Immature natural killer cell (primary cell): ENCODE results near the gene TAPT1. TPM values are rescaled to one million over a fixed set of nuclear protein-coding genes. Genes with fewer than 3 reads are reported as not detected.
"Not testable (repeated sequence)": the region's sequence is repeated elsewhere in the genome, so short reads cannot be mapped to it uniquely, and the experiment has no call there.

Source experiments
- DNase-seq, 3 donors: peaks; one replicate each; pipeline ENCODE4 v3.0.0; 2022; ENCODE audit warnings: mixed read lengths in 1 of 3
- H3K27ac Mint-ChIP-seq, 6 donors: one replicate each; pipeline ENCODE4 v1.8.0; 2020; ENCODE audit warnings: mixed read lengths in 6 of 6, mild to moderate bottlenecking in 5 of 6, inconsistent platforms in 4 of 6, moderate library complexity in 3 of 6
- H3K27me3 Mint-ChIP-seq, 3 donors: one replicate each; pipeline ENCODE4 v1.8.0; 2020 to 2021; ENCODE audit warnings: low read depth in 3 of 3, mild to moderate bottlenecking in 3 of 3, mixed read lengths in 3 of 3, moderate library complexity in 3 of 3, inconsistent platforms in 1 of 3
- H3K36me3 Mint-ChIP-seq, 3 donors: one replicate each; pipeline ENCODE4 v1.8.0; 2020; ENCODE audit warnings: mixed read lengths in 3 of 3, inconsistent platforms in 2 of 3, mild to moderate bottlenecking in 2 of 3
- H3K4me1 Mint-ChIP-seq, 2 donors: one replicate each; pipeline ENCODE4 v1.8.0; 2020; ENCODE audit warnings: inconsistent platforms in 2 of 2, mild to moderate bottlenecking in 2 of 2, mixed read lengths in 2 of 2, moderate library complexity in 1 of 2
- H3K4me3 Mint-ChIP-seq, 5 donors: one replicate each; pipeline ENCODE4 v1.8.0; 2020; ENCODE audit warnings: mild to moderate bottlenecking in 5 of 5, mixed read lengths in 5 of 5, inconsistent platforms in 3 of 5, moderate library complexity in 3 of 5
- H3K9me3 Mint-ChIP-seq, 6 donors: one replicate each; pipeline ENCODE4 v1.8.0; 2020; ENCODE audit warnings: mild to moderate bottlenecking in 6 of 6, mixed read lengths in 6 of 6, inconsistent platforms in 4 of 6, moderate library complexity in 3 of 6
- polyA plus RNA-seq, 3 donors: library from polyadenylated mRNA; unstranded; fragments of 300-500 nt; fragmentation: Illumina TruSeq; gene quantifications; one replicate each; pipeline ENCODE4 v1.2.3, GENCODE V29; 2021

TAPT1 gene
- polyA plus RNA-seq, 3 donors from 2014 or later = 10.1 to 22.0 (median 17.9) TPM

GRCh38 chr4:16196482-16197393 is 29.5 kb downstream of the TAPT1 start:
- H3K27me3 Mint-ChIP-seq = no peaks in the 10 kb centered on the region
- no peak for DNase-seq

GRCh38 chr4:16195209-16195608 is 31.1 kb downstream of the TAPT1 start:
- Mint-ChIP-seq H3K27ac (no peak overlapping the region), H3K4me3 (no peak overlapping the region), H3K4me1 (peaks cover 9 to 32% of the 10 kb centered on the region in 2 donors), H3K9me3 (no peaks in the 10 kb centered on the region), H3K27me3 (no peaks in the 10 kb centered on the region), H3K36me3 (peaks cover 0 to 12% (median 4%) of the 10 kb centered on the region in 3 donors)
- no peak for DNase-seq

More at GRCh38 chr4:16196482-16197393, 29.5 kb downstream of the TAPT1 start:
- H3K27ac Mint-ChIP-seq = peak overlapping the region in 1 of 6 donors; percentile 7
- H3K9me3 Mint-ChIP-seq = no peaks in the 10 kb centered on the region
- H3K4me3 Mint-ChIP-seq = no peak overlapping the region
- H3K36me3 Mint-ChIP-seq = peaks cover 0 to 7% (median 4%) of the 10 kb centered on the region in 3 donors
- peaks cover 9 to 32% of the 10 kb centered on the region in 2 donors for H3K4me1 Mint-ChIP-seq

- H3K36me3 Mint-ChIP-seq = peaks cover under 1 to 15% (median 4%) of the 10 kb centered on the region in 3 donors
- not testable (repeated sequence) for H3K27me3 Mint-ChIP-seq, H3K4me3 Mint-ChIP-seq, H3K27ac Mint-ChIP-seq, H3K9me3 Mint-ChIP-seq, DNase-seq
- peaks cover 9 to 32% of the 10 kb centered on the region in 2 donors for H3K4me1 Mint-ChIP-seq
These were observed 31.5 kb downstream of the TAPT1 start for GRCh38 chr4:16194798-16195197.

- H3K9me3 Mint-ChIP-seq = no peaks in the 10 kb centered on the region
- no peak overlapping the region for H3K4me3 Mint-ChIP-seq
- no peak for DNase-seq
- peaks cover 7 to 20% (median 10%) of the 10 kb centered on the region in 3 donors for H3K36me3 Mint-ChIP-seq
- H3K4me1 Mint-ChIP-seq = peaks cover 9 to 32% of the 10 kb centered on the region in 2 donors
- H3K27ac Mint-ChIP-seq = no peak overlapping the region
- no peaks in the 10 kb centered on the region for H3K27me3 Mint-ChIP-seq
These were observed 32.1 kb downstream of the TAPT1 start for GRCh38 chr4:16194214-16194613.

- H3K27ac Mint-ChIP-seq = peak overlapping the region in 2 of 6 donors; percentile 25 to 32
- H3K4me1 Mint-ChIP-seq = peaks cover 9 to 32% of the 10 kb centered on the region in 2 donors
These were observed 33.4 kb downstream of the TAPT1 start for GRCh38 chr4:16192631-16193518.

GRCh38 chr4:16192057-16192456 is 34.2 kb downstream of the TAPT1 start:
- Mint-ChIP-seq H3K4me1 (peaks cover 7 to 24% of the 10 kb centered on the region in 2 donors), H3K27ac (no peak overlapping the region), H3K4me3 (no peak overlapping the region), H3K36me3 (peaks cover 9 to 21% (median 13%) of the 10 kb centered on the region in 3 donors), H3K9me3 (no peaks in the 10 kb centered on the region), H3K27me3 (no peaks in the 10 kb centered on the region)
- DNase-seq = no peak

More at GRCh38 chr4:16192631-16193518, 33.4 kb downstream of the TAPT1 start:
- no peaks in the 10 kb centered on the region for H3K9me3 Mint-ChIP-seq
- no peak for DNase-seq
- H3K36me3 Mint-ChIP-seq = peaks cover 9 to 21% (median 13%) of the 10 kb centered on the region in 3 donors
- H3K27me3 Mint-ChIP-seq = no peaks in the 10 kb centered on the region
- H3K4me3 Mint-ChIP-seq = no peak overlapping the region

- Mint-ChIP-seq H3K4me3 (no peak overlapping the region), H3K27me3 (no peaks in the 10 kb centered on the region), H3K36me3 (peaks cover 17 to 27% (median 21%) of the 10 kb centered on the region in 3 donors), H3K4me1 (peaks cover 0 to 2% of the 10 kb centered on the region in 2 donors), H3K27ac (no peak overlapping the region), H3K9me3 (no peaks in the 10 kb centered on the region)
- DNase-seq = no peak
These were observed 38.8 kb downstream of the TAPT1 start for GRCh38 chr4:16187455-16187854.

- Mint-ChIP-seq H3K9me3 (no peaks in the 10 kb centered on the region), H3K4me3 (no peak overlapping the region), H3K4me1 (no peaks in the 10 kb centered on the region), H3K27ac (no peak overlapping the region), H3K36me3 (peaks cover 17 to 24% (median 21%) of the 10 kb centered on the region in 3 donors), H3K27me3 (no peaks in the 10 kb centered on the region)
- no peak for DNase-seq
These were observed 39.3 kb downstream of the TAPT1 start for GRCh38 chr4:16186986-16187385.

GRCh38 chr4:16183604-16184003 is 42.7 kb downstream of the TAPT1 start:
- Mint-ChIP-seq H3K4me3 (no peak overlapping the region), H3K36me3 (peaks cover 9 to 19% (median 12%) of the 10 kb centered on the region in 3 donors), H3K9me3 (no peaks in the 10 kb centered on the region), H3K27ac (no peak overlapping the region), H3K27me3 (no peaks in the 10 kb centered on the region), H3K4me1 (no peaks in the 10 kb centered on the region)
- no peak for DNase-seq

- H3K4me1 Mint-ChIP-seq = no peaks in the 10 kb centered on the region
- DNase-seq = no peak
- H3K27me3 Mint-ChIP-seq = no peaks in the 10 kb centered on the region
- H3K4me3 Mint-ChIP-seq = no peak overlapping the region
- no peaks in the 10 kb centered on the region for H3K9me3 Mint-ChIP-seq
- H3K27ac Mint-ChIP-seq = no peak overlapping the region
- peaks cover 7 to 25% (median 9%) of the 10 kb centered on the region in 3 donors for H3K36me3 Mint-ChIP-seq
These were observed 49.6 kb downstream of the TAPT1 start for GRCh38 chr4:16176621-16177020.

- Mint-ChIP-seq H3K27ac (no peak overlapping the region), H3K27me3 (no peaks in the 10 kb centered on the region), H3K9me3 (no peaks in the 10 kb centered on the region), H3K4me1 (no peaks in the 10 kb centered on the region), H3K4me3 (no peak overlapping the region), H3K36me3 (peaks cover 14 to 37% (median 21%) of the 10 kb centered on the region in 3 donors)
- no peak for DNase-seq
These were observed 54.4 kb downstream of the TAPT1 start for GRCh38 chr4:16171831-16172230.

GRCh38 chr4:16169490-16169889 is 56.8 kb downstream of the TAPT1 start:
- H3K4me1 Mint-ChIP-seq = no peaks in the 10 kb centered on the region
- no peak overlapping the region for H3K27ac Mint-ChIP-seq
- H3K36me3 Mint-ChIP-seq = peaks cover 26 to 53% (median 41%) of the 10 kb centered on the region in 3 donors
- H3K27me3 Mint-ChIP-seq = peaks cover 0 to 2% (median 0%) of the 10 kb centered on the region in 3 donors
- DNase-seq = no peak
- H3K9me3 Mint-ChIP-seq = no peaks in the 10 kb centered on the region
- no peak overlapping the region for H3K4me3 Mint-ChIP-seq

- H3K4me3 Mint-ChIP-seq = no peak overlapping the region
- H3K4me1 Mint-ChIP-seq = no peaks in the 10 kb centered on the region
- H3K27me3 Mint-ChIP-seq = peaks cover 0 to 2% (median 0%) of the 10 kb centered on the region in 3 donors
- no peak overlapping the region for H3K27ac Mint-ChIP-seq
- peaks cover 26 to 59% (median 46%) of the 10 kb centered on the region in 3 donors for H3K36me3 Mint-ChIP-seq
- no peaks in the 10 kb centered on the region for H3K9me3 Mint-ChIP-seq
- DNase-seq = no peak
These were observed 57.4 kb downstream of the TAPT1 start for GRCh38 chr4:16168710-16169388.
